8988T (cell line): ENCODE results near the gene TMEM208.
A peak's percentile ranks its signal among the peaks of the same experiment; 100 is the strongest.

ENCODE experiments used
- DNase-seq: peaks from one replicate; pipeline ENCODE4 v3.0.0; 2011

Gene TMEM208

DNA sequence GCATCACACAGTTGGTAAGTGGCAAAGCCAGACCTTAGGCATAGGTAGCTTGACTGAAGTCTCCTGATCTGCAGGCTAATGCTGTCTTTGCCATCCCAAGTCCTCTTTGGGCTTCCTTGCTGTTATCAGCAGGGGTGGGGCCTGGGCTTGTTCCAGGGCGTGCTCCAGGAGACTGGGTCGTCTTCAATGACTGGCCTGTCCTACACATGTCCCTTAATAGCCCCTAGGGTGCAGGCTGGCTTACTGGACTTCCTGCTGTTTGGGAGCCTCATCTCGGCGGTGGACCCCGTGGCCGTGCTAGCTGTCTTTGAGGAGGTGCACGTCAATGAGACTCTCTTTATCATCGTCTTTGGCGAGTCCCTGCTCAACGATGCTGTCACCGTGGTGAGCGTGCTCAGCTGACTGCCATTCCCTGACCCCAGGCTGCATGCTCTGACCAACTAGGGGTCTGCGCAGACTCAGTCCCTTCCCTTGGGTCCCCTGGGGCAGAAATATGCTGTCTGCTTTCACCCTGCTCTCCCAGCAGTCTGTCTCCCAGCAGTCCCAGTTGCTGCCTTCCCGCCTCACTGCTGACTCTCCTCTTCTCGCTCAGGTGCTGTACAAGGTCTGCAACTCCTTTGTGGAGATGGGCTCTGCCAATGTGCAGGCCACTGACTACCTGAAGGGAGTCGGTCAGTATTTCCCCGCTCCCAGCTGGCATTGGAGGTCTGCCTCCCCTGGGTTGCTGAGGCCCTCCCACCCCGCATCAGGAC is 28.0 kb downstream of the TMEM208 start:
- DNase-seq, result no peak

DNA sequence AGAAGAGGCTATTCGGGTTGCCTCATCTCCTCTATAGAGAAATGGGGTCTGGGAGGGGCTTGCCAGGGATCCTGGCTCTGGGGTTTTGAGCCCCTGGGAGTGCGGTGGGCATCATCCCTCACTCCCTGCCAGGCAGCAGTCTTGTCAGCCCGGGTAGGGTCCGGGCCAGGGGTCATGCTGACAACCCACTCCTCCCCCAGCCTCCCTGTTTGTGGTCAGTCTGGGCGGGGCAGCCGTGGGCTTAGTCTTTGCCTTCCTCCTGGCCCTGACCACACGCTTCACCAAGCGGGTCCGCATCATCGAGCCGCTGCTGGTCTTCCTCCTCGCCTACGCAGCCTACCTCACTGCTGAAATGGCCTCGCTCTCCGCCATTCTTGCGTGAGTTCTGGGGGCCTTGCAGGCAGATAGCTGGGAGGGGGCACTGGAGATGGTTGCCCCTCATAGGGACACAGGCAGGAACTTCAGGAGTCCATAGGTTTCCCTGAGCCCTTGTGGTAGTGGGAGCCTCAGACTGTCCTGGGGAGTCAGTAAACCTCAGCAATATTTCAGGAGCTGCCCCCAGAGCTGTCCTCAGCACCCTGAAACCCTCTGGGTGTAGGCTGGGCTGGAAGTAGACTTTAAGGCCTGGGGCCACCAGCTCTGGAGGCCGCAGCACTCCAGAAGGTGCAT is 28.8 kb downstream of the TMEM208 start:
- no peak for DNase-seq

GRCh38 chr16:67256701-67257230 is 29.8 kb downstream of the TMEM208 start:
- no peak for DNase-seq

GRCh38 chr16:67257486-67258160 is 30.7 kb downstream of the TMEM208 start:
- no peak for DNase-seq

- DNase-seq, result no peak
Measured at GRCh38 chr16:67258161-67258835, 31.4 kb downstream of the TMEM208 start.

DNA sequence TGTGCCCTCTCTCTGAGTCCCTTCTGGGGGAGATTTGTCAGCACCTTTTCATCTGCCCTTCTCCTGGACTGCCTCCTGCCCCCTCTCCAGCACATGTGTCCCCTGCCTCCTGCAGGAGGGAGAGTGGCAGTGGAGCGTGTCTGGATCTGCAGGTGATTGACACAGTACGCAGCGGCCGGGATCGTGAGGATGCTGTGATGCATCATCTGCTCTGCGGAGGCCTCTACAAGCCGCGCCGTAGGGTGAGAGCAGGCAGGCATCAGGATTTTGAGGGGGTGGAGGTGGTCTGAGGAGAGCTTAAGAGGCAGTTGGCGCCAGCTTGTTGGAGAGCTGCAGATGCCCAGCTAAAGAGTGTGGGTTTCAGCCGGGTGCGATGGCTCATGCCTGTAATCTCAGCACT is 32.8 kb downstream of the TMEM208 start:
- DNase-seq, result no peak

GRCh38 chr16:67260426-67261063 is 33.6 kb downstream of the TMEM208 start:
- no peak for DNase-seq

DNA sequence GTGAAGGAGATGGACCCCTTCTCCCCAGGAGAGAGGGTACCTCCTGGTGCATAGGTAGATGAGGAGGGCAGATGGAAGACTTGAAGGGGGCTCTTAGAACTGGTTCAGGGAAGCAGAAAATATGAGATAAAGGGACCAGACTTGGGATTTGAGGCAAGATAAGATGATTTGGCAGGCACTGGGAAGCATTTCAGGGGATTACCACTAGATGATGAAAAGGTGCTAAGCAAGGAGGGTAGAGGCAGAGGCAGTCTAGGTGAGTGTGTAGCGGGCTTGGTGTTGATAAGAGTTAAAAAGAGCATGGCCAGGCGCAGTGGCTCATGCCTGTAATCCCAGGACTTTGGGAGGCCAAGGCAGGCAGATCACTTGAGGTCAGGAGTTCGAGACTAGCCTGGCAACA is 36.3 kb downstream of the TMEM208 start:
- no peak for DNase-seq

GRCh38 chr16:67264277-67264676 is 37.3 kb downstream of the TMEM208 start:
- DNase-seq, result no peak

- DNase-seq, result no peak
Measured at GRCh38 chr16:67264866-67265265, 37.9 kb downstream of the TMEM208 start.

GRCh38 chr16:67265834-67266233 is 38.9 kb downstream of the TMEM208 start:
- DNase-seq, result no peak

DNA sequence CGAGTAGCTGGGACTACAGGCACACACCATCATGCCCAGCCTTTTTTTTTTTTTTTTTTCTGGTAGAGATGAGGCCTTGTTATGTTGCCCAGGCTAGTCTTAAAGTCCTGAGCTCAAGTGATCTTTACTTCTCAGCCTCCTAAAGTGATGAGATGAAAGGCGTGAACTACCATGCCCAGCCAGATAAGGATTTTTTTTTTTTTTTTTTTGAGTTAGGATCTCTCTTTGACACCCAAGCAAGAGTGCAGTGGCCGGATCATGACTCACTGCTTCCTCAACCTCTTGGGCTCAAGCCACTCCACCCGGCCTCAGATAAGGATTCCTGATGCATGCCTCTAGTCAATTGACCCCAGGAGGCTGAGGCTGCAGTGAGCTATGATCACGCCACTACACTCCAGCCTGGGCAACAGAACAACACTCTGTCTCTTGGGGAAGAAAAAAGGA is 41.2 kb downstream of the TMEM208 start:
- no peak for DNase-seq

GRCh38 chr16:67269766-67270165 is 42.8 kb downstream of the TMEM208 start:
- no peak for DNase-seq

DNA sequence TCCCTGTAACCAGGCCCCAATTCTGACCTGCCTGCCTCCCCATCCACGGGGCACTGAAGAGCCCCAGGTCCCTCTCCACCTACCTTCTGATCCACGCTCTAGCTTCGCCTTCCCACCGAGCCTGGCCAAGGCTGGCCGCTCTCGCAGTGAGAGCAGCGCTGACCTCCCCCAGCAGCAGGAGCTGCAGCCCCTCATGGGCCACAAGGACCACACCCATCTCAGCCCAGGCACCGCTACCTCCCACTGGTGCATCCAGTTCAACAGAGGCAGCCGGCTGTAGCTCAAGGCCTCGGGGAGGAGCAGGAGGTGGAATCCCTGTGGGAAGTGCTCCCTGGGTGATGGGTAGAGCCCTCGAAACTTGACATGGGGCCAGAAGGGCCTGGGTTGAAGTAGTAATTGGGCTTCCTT is 44.0 kb downstream of the TMEM208 start:
- DNase-seq, result no peak

GRCh38 chr16:67271446-67271845 is 44.5 kb downstream of the TMEM208 start:
- DNase-seq, result no peak

GRCh38 chr16:67275321-67275720 is 48.4 kb downstream of the TMEM208 start:
- no peak for DNase-seq

DNA sequence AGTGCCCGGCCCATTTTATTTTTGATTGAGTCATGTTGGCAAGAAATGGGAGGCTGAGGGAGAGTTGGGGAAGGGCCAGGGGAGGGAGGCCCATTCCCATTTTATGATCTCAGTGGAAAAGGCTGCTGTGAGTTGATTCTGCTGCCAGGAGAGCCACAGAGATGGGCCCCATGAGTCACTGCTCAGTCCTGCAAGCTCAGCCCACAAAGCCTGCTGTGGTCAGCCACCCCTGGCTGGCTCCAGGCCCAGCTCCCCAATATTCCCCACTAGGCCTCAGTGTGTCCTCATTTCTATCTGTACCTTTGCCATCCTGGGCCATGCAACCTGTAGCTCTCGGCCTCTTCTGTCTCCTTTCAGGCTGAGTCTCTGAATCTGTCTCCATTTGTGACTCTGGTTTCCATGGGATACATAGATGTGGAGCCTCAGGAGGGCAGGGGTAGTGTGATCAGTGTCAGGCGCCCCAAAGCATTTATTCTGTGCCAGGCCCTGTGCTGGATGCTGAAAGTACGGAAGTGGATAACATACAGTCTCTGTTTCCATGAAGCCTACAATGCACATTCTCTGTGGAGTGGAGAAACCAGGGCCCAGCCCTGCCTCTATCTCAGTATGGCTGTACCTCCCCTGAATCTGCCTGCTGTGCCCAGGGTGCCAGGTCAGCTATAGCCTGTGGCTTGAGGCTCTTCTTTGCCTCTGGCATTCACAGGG is 50.5 kb downstream of the TMEM208 start:
- DNase-seq, result peak; percentile 92

DNA sequence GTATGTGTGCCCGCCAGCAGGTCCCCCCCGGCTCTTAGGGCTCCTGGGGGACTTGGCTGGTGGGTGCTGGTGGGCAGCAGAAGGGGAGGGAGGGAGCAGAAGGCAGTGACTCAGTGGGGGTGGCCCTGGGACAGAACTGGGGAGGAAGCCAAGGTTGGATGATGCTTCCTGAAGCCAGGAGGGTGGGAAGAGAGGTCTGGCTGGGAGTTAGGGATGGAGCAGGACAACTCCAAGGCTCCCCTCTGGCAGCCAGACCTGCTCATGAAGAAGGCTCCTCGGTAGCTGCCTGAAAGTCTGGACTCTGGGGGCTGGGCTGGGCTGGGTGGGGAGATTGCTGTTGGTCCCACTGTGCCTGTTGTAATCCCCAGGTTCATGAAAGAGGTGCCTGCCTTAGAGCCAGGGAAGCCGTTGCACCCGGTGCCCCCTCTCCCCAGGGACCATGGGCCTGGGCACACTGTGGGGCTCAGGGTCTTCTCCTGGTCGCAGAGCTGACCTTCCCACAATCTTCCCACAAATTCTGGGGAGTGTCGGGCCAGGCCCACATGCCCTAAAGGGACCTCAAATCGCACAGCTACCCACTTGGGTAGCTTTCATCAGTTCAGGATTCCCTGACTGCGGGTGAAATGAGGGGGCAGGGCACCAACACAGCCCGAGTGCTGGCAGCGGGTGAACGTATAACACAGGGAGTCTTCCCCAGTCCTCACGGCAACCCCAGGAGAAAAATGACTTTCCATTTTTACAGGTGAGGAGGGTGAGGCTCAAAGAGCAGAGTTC is 51.3 kb downstream of the TMEM208 start:
- DNase-seq, result peak; percentile 68
